Fibroblast of the aortic adventitia (primary cell): ENCODE measurements around the gene MNS1. TPM values are rescaled to one million over a fixed set of nuclear protein-coding genes. Genes with fewer than 3 reads are reported as not detected.

Source experiments
- DNase-seq: peaks from one replicate; pipeline ENCODE4 v3.0.0-alpha.2; 2010; ENCODE audit warnings: low read depth
- H3K4me3 ChIP-seq: 2 replicates; pipeline ENCODE4 v1.5.1; 2011; ENCODE audit warnings: low read depth, mild to moderate bottlenecking, control low read depth, low read length, moderate library complexity
- CTCF ChIP-seq: IDR thresholded peaks from 2 replicates; pipeline ENCODE4 v1.5.1; 2011; ENCODE audit warnings: mild to moderate bottlenecking, low read length, control low read depth, inconsistent platforms; ENCODE audit not compliant: insufficient read depth
- total RNA-seq: library from RNA; depleted of rRNA; stranded (reverse); fragments of >200 nt; gene quantifications from 2 replicates; pipeline ENCODE4 v1.2.3, GENCODE V29; 2012; ENCODE audit warnings: low replicate concordance

The MNS1 gene
- total RNA-seq, 1 donor, result 7.0 TPM

DNA sequence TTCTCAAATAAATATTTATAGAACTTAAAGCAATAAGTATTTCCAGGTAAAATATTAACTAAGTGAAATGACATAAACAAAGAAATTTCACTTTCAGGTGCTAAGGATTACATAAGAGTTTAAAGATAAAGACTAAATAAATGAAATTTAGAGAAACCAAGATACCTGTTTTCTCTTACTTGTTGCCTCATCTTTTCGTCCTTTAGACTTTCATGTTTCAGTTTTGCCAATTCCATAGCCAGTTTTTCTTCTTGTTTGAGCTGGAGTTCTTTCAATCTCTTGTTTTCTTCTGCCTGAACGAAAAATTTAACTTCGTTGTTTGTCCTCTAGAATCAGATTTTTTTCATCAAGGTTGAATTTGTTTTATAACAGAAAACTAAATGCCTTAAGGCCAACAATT is 8.7 kb downstream of the MNS1 start:
- TF ChIP-seq CTCF, result no peak
- H3K4me3 ChIP-seq, result no peak overlapping the region
- no peak for DNase-seq

DNA sequence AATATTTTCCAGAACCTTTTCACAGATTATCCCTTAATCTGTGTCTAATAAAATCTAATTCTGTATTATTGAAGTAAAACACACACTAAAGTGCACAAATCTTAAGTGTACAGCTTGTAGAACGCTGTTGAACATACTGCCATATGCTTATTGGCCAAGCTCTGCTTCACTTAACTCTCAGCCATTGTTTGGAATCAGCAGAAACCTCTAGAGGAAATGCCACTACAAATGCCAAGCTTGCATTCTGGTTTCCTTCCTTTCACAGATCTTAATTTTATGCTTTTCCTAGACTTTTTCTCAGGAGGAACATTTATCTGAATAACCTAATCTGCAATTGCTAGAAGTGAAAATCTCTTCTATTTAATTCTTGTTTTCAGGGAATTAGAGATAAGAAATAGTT is 10.1 kb downstream of the MNS1 start:
- TF ChIP-seq CTCF, result no peak
- DNase-seq, result peak; percentile 14

DNA sequence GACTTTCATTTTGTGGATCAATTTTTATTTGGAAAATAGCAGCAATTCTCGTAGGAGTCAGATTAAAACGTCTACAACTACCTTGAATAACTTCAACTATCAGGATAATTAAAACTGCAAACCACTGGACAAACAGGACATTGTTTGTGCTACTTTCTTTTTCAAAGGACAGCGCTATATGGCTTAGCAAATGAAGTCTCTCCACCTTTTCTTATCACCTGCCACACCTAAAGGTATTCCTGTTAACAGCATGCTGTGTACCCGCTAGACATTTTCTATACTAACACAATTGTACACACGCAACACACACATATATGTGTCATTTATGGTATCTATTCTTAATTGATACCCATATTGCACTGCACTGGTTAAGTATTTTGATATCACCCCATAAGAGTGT is 19.2 kb downstream of the MNS1 start:
- H3K4me3 ChIP-seq, result no peak overlapping the region
- no peak for TF ChIP-seq CTCF
- no peak for DNase-seq

More for the DNA sequence above, 10.1 kb downstream of the MNS1 start:
- no peak overlapping the region for H3K4me3 ChIP-seq

GRCh38 chr15:56442354-56442753 is 22.6 kb downstream of the MNS1 start:
- TF ChIP-seq CTCF, result no peak
- DNase-seq, result no peak
- no peak overlapping the region for H3K4me3 ChIP-seq

- H3K4me3 ChIP-seq, result no peak overlapping the region
- no peak for TF ChIP-seq CTCF
- no peak for DNase-seq
Observed at GRCh38 chr15:56440214-56440770, 24.6 kb downstream of the MNS1 start.

DNA sequence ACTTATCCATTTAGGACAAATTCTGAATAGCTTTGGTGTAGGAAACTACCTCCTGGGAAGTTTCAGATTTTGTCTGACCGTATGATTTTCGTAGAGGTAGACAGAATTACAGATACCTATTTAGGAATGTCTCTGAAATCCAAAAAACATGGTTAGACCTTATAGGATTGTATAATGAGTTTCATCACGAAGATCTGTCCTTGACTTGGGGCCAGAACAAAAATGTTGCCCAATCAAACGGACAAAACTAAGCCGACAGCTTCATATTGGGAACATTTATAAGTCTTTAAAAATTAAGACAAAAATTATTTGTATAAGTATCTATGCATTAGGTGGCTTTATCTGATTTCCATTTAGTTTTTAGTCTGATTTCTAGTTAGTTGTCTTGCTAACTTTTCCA is 32.6 kb downstream of the MNS1 start:
- no peak for DNase-seq
- TF ChIP-seq CTCF, result no peak
- no peak overlapping the region for H3K4me3 ChIP-seq

DNA sequence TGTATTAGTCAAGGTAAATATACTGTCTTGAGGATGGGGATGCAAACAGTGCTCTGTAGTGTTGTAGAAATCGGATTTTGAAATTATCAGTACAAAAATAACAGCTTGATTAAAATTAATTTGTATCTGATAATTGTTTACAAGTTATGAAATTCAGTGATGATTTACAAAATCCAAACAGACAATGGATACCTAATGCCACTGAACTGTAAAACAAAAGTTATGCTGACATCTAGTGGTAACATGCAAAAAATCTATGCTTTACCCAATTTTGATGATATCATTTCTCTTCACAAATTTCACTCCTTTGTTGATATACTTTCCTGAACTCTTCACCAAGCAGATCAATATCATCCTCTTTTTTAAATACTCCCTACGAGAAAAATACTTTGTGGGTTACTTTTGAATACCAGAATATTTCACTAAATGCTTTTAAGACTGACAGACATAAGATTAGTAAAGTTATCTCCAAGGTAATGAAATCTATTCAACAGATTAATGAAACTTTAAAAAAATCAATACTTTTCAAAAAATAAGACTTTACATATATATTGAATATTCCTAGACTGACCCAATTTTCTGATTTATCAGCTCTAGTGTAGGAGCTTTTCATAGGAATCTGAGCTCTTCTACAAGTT is 36.0 kb downstream of the MNS1 start:
- peak; percentile 52 for TF ChIP-seq CTCF
- peak; percentile 58 for DNase-seq
- H3K4me3 ChIP-seq, result no peak overlapping the region
